Measurements from ENCODE around the gene STX18. TPM values are rescaled to one million over a fixed set of nuclear protein-coding genes. Genes with fewer than 3 reads are reported as not detected.

STX18 gene
- total RNA-seq: 18.8 and 19.0 TPM in 2 replicates

DNA sequence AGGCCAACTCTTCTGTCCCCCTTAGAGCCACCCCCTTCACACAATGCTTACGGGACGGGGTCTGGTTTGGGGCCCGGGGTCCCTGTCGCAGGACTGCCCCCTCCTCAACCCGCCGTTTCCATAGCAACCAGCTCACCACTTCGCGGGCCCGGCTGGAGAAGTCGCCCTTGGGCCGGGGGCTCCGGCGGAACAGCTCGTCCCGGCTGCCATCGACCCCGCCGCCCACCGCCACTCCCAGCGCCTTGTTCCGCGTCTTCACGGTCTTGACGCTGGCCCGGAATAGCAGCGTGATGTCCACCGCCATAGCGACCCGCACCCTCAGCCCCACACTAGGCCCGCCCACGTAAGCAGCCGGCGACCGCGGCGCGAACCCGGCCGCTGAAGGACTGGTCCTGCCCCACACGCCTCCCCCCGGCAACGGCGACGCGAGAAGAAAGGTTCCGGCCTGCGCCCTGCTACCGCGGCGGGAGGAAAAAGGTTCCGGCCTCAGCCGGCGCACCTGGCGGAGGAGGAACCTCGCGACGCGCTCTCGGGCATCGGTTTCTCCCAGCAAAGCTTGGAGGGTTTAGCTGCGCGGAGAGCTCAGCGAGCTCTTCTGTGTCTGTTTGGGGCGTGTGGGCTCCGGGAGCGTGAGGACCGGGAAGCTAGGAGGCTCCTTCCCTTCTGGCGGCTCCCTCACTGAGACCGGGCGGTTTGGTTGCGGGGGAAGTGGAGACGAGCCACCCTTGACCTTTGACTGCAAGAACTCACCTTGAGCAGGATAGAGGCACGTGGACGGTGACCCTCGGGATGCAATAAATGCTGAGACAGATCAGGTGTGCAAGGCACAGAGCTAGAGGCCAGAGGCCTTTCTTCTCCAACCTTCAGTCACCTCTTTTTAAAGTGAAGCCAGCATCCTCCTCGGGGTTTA lies at the start of gene STX18:
STX18 (minus strand) TSS at position 388 of the 910 bp plus-strand sequence; CDS start at position 304, 84 bp downstream.

DNA sequence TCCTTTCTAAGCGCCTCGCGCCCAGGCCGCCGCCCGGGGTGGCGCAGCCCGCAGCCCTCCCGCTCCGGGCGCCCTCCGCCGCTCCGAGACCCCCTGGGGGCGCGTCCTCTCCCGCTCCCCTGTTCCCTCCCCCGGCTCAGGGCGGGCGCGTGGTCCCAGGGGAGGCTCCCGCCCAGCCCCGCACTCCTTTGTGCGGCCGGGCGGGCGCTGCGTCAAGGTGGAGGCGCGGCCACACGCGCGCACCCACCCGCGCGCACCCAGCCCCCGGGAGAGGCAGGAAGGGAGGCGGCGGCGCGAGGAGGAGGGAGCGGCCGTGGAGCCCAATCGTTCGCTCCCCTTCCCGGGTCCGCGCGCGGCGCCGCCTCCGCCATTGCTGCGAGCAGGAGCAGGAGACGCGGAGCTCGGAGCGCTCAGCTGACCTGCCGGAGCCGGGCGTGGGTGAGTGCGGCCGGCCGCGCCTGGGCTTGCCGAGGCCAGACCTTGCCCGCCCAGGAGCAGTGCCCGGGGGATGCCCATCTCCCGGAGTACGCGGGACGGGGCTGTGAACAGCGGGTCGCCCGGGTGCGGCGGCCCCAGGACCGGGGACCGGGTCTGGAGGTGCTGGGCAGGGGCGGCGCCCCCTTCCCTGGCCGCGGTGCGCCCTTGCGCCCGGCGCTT lies 155.0 kb downstream of the STX18 start, which contains the start of gene NSG1:
NSG1 (plus strand) TSS at position 367 of the 657 bp plus-strand sequence. CDS start 528 bp downstream, outside the sequence.

Other genes with a start within 250 kb of the STX18 start
- gene NSG1, start 154.9 kb downstream of the STX18 start, total RNA-seq: 102 and 108 TPM in 2 replicates